Esophagus squamous epithelium (tissue), 5 donors: Measurements from ENCODE around the gene RGS5. TPM values are rescaled to one million over a fixed set of nuclear protein-coding genes. Genes with fewer than 3 reads are reported as not detected.

Experiments used
- DNase-seq: peaks from one replicate; lab custom pipeline; 2025; lab: John Stamatoyannopoulos, UW
- H3K27ac ChIP-seq, 4 donors: fragments of 200-600 bp; sonication (generic); one replicate each; pipeline ENCODE4 v1.5.1; 2016 to 2019; ENCODE audit warnings: mild to moderate bottlenecking in 1 of 4
- H3K27me3 ChIP-seq, 4 donors: fragments of 200-600 bp; sonication (generic); 1 replicate in 3 of 4; 2 replicates in 1 of 4; pipeline versions ENCODE4 v1.5.1 to v1.6.0; 2017 to 2021; ENCODE audit warnings: antibody characterized with exemption in 1 of 4
- H3K36me3 ChIP-seq, 3 donors: fragments of 200-600 bp; sonication (generic); one replicate each; pipeline ENCODE4 v1.5.1; 2016 to 2019
- H3K4me1 ChIP-seq, 3 donors: fragments of 200-600 bp; sonication (generic); one replicate each; pipeline ENCODE4 v1.5.1; 2017 to 2019
- H3K4me3 ChIP-seq, 4 donors: fragments of 200-600 bp; sonication (generic); 1 replicate in 3 of 4; 2 replicates in 1 of 4; pipeline ENCODE4 v1.5.1; 2016 to 2019; ENCODE audit warnings: mild to moderate bottlenecking in 2 of 4, moderate library complexity in 1 of 4
- H3K9me3 ChIP-seq, 3 donors: fragments of 200-600 bp; sonication (generic); one replicate each; pipeline ENCODE4 v1.5.1; 2016 to 2019
- CTCF ChIP-seq, 6 experiments: fragments of 450-650 bp in 4 of 6; fragments of 200-600 bp in 2 of 6; sonication (generic) in 2 of 6; IDR thresholded peaks; one replicate each; pipeline ENCODE4 v1.5.1; 2016 to 2019; ENCODE audit warnings: antibody characterized with exemption in 6 of 6, mild to moderate bottlenecking in 4 of 6, moderate library complexity in 4 of 6
- POLR2A ChIP-seq, 4 donors: fragments of 450-650 bp; IDR thresholded peaks; one replicate each; pipeline ENCODE4 v1.6.1; 2017; ENCODE audit warnings: antibody characterized with exemption in 4 of 4, mild to moderate bottlenecking in 4 of 4, moderate library complexity in 3 of 4
- WGBS, 2 donors: methylation state at CpG; one replicate each; pipeline ENCODE4 v1.1.5; 2018; 5-methylcytosine and 5-hydroxymethylcytosine counted together
- intact Hi-C: fragments of 100-400 bp; cut with DNase I; formaldehyde crosslinking; loops from one replicate; pipeline ENCODE4 v1.15.0; 2022
- total RNA-seq, 4 donors: library from RNA; depleted of rRNA; stranded (reverse); fragments of >200 nt; gene quantifications; one replicate each; pipeline ENCODE4 v1.1.0, GENCODE V29; 2016
- donor health status: DM: yes; HTN: yes; CAD: no.

The RGS5 gene
- total RNA-seq, 4 donors from 2014 or later: 11.3 to 55.7 (median 23.3) TPM

GRCh38 chr1:163094182-163094581, 108.5 kb downstream of the RGS5 start:
- Histone ChIP-seq H3K27ac (no peak overlapping the region), H3K4me1 (peaks cover 0 to 7% (median 0%) of the 10 kb centered on the region in 3 donors), H3K9me3 (no peaks in the 10 kb centered on the region), H3K4me3 (no peak overlapping the region), H3K36me3 (no peaks in the 10 kb centered on the region), H3K27me3 (no peaks in the 10 kb centered on the region)
- TF ChIP-seq CTCF (IDR thresholded peaks at IDR 0.05): no peak
- TF ChIP-seq POLR2A (IDR thresholded peaks at IDR 0.05): no peak
- DNase-seq: no peak
- intact Hi-C loops: no loop called here
- 33 to 35% methylated on average over 4 of the region's 4 CpGs for WGBS, 2 donors

- Histone ChIP-seq H3K27ac (no peak overlapping the region), H3K4me3 (no peak overlapping the region), H3K4me1 (peaks cover 0 to 7% (median 0%) of the 10 kb centered on the region in 3 donors), H3K9me3 (no peaks in the 10 kb centered on the region), H3K36me3 (no peaks in the 10 kb centered on the region), H3K27me3 (no peaks in the 10 kb centered on the region)
- no peak for DNase-seq
- TF ChIP-seq POLR2A (IDR thresholded peaks at IDR 0.05) (no peak), CTCF (IDR thresholded peaks at IDR 0.05) (no peak)
- intact Hi-C loops: no loop called here
- WGBS, 2 donors: 90 to 94% methylated on average over 3 to 8 of the region's 9 CpGs
Observed at GRCh38 chr1:163093579-163093978, 109.1 kb downstream of the RGS5 start.

GRCh38 chr1:163093169-163093568, 109.5 kb downstream of the RGS5 start:
- DNase-seq: no peak
- Histone ChIP-seq H3K27ac (no peak overlapping the region), H3K4me3 (no peak overlapping the region), H3K9me3 (no peaks in the 10 kb centered on the region), H3K36me3 (no peaks in the 10 kb centered on the region), H3K27me3 (no peaks in the 10 kb centered on the region), H3K4me1 (peaks cover 0 to 7% (median 0%) of the 10 kb centered on the region in 3 donors)
- intact Hi-C loops: no loop called here
- 59 to 69% methylated on average over 4 of the region's 4 CpGs for WGBS, 2 donors
- no peak for TF ChIP-seq CTCF (IDR thresholded peaks at IDR 0.05)
- TF ChIP-seq POLR2A (IDR thresholded peaks at IDR 0.05): no peak

Other genes with a start within 250 kb of the RGS5 start
- 1 to 10 TPM in 1 of 4 donors, under 1 TPM in 2, not detected in 1; 0.26 to 1.5 (median 0.70) TPM for gene RGS4, start 133.6 kb downstream of the RGS5 start, total RNA-seq
- gene NUF2, start 119.0 kb upstream of the RGS5 start, total RNA-seq: 10 to 100 TPM in 2 of 4 donors, 1 to 10 TPM in 2; 2.9 to 13.4 (median 8.2) TPM